Body of pancreas (tissue), 4 donors: ENCODE measurements around the gene DIPK1A. TPM values are rescaled to one million over a fixed set of nuclear protein-coding genes. Genes with fewer than 3 reads are reported as not detected.

Experiments
- ATAC-seq: fragments of 150-250 bp; one replicate; pipeline ENCODE4 v1.9.1; 2016
- DNase-seq, 4 donors: peaks; one replicate each; pipeline ENCODE4 v3.0.0-alpha.2; 2019
- H3K27ac ChIP-seq, 4 donors: fragments of 200-600 bp; sonication (generic); 1 replicate in 3 of 4; 2 replicates in 1 of 4; pipeline versions ENCODE4 v1.5.1 to v1.6.1; 2016 to 2019; ENCODE audit warnings: mild to moderate bottlenecking in 1 of 4, mixed read lengths in 1 of 4, moderate library complexity in 1 of 4
- H3K27me3 ChIP-seq, 2 donors: fragments of 200-600 bp; sonication (generic); one replicate each; pipeline ENCODE4 v1.6.0; 2016; ENCODE audit warnings: mild to moderate bottlenecking in 1 of 2
- H3K36me3 ChIP-seq, 2 donors: fragments of 200-600 bp; sonication (generic); replicated peaks in 1 of 2; 2 replicates each; pipeline ENCODE4 v1.5.1; 2016; ENCODE audit warnings: low read depth in 2 of 2; ENCODE audit not compliant: insufficient read depth in 1 of 2
- H3K4me1 ChIP-seq: fragments of 200-600 bp; sonication (generic); one replicate; pipeline ENCODE4 v1.6.0; 2016
- H3K4me3 ChIP-seq, 2 donors: fragments of 200-600 bp; sonication (generic); 1 replicate in 1 of 2; 2 replicates in 1 of 2; pipeline ENCODE4 v1.5.1; 2016 to 2019
- H3K9me3 ChIP-seq, 3 donors: fragments of 200-600 bp; sonication (generic); 1 replicate in 2 of 3; 2 replicates in 1 of 3; pipeline ENCODE4 v1.5.1; 2016
- POLR2A ChIP-seq, 3 donors: fragments of 450-650 bp; IDR thresholded peaks; one replicate each; pipeline ENCODE4 v1.6.1; 2016; ENCODE audit warnings: antibody characterized with exemption in 3 of 3, mild to moderate bottlenecking in 2 of 3
- WGBS, 2 donors: methylation state at CpG; one replicate each; pipeline ENCODE4 v1.1.5; 2017; 5-methylcytosine and 5-hydroxymethylcytosine counted together
- intact Hi-C: fragments of 100-400 bp; cut with DNase I; formaldehyde crosslinking; loops from one replicate; pipeline ENCODE4 v1.15.1; 2023
- total RNA-seq, 2 donors: library from RNA; depleted of rRNA; stranded (reverse); fragments of >200 nt; gene quantifications; one replicate each; pipeline ENCODE4 v1.1.0, GENCODE V29; 2016
- TF ChIP-seq, protein P1 (sequence below), 7 experiments: fragments of 450-650 bp in 4 of 7; fragments of 200-600 bp in 3 of 7; sonication (generic) in 3 of 7; IDR thresholded peaks; one replicate each; pipeline ENCODE4 v1.5.1; 2016 to 2019; ENCODE audit warnings: antibody characterized with exemption in 7 of 7

DIPK1A gene
- total RNA-seq, 2 donors from 2014 or later: 3.9 to 8.2 TPM

DNA sequence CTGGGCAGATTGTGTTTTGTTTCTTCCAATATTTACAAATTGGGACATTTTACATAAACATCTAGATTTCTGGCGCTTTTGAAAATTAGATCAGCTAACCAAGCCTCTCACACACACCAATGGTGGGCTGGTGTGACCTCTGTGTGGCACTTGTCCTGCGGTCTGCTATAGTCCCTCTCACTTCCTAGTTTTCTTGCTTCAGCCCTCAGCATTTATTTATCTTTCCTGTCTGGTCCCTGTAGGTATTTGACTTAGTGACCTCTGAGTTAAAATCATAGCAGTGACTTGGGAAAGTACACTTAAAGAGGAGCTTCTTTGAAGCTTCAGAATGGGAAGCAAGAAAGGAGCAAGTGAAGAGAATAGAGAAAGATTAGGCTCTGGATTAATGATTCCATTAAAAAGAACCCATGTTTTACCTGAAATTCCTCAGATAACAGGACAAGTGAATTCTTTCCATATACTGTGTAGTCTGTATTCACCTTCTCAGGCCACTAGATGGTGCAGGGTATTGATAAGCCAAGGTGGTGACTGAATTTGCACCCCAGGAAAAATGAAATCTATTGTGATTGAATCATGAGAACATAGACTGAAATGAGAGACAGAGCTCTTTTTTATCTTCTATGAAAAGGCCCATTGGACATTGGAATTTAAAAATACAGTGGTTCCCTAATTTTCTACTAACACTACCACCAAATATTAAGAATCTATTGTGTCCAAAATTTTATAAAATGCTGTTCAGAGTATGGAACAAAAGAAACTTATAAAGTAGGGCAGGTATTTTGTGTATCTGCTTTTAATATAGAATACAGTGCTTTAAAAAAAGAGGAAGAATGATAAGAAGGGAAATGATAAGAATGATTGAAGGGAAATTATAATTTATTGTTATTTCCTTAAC lies 7.1 kb upstream of the DIPK1A start:
- Histone ChIP-seq H3K27ac (no peak overlapping the region), H3K4me3 (no peak overlapping the region), H3K9me3 (no peaks in the 10 kb centered on the region), H3K4me1 (no peaks in the 10 kb centered on the region), H3K36me3 (no peaks in the 10 kb centered on the region), H3K27me3 (no peaks in the 10 kb centered on the region)
- TF ChIP-seq, protein P1, sequence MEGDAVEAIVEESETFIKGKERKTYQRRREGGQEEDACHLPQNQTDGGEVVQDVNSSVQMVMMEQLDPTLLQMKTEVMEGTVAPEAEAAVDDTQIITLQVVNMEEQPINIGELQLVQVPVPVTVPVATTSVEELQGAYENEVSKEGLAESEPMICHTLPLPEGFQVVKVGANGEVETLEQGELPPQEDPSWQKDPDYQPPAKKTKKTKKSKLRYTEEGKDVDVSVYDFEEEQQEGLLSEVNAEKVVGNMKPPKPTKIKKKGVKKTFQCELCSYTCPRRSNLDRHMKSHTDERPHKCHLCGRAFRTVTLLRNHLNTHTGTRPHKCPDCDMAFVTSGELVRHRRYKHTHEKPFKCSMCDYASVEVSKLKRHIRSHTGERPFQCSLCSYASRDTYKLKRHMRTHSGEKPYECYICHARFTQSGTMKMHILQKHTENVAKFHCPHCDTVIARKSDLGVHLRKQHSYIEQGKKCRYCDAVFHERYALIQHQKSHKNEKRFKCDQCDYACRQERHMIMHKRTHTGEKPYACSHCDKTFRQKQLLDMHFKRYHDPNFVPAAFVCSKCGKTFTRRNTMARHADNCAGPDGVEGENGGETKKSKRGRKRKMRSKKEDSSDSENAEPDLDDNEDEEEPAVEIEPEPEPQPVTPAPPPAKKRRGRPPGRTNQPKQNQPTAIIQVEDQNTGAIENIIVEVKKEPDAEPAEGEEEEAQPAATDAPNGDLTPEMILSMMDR (IDR thresholded peaks at IDR 0.05): peak in 6 of 7 experiments; percentile 35 to 62 (median 60)
- TF ChIP-seq POLR2A (IDR thresholded peaks at IDR 0.05): no peak
- 29 to 53% methylated on average over 2 of the region's 2 CpGs for WGBS, 2 donors
- DNase-seq (peak in 1 of 4 donors; percentile 7), ATAC-seq (peak; percentile 65)
- intact Hi-C loops: no loop called here

DNA sequence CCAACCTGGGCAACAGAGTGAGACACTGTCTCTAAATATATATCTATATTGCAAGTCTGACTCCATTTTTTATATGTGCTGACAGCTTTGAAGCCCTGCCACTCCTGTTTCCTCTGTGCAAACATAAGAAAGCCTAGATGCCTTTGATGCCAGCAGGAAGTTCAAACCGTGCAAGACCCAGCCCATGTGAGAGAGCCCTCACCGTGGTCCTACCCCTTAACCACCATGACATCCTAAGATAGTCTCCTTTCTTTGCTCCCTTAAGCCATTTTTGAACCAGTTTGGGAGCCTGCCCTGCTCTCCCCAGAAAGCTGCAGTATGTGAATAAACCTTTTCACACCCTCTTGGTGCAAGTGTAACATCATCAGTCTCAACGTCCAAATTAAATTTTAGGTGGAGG lies 3.7 kb upstream of the DIPK1A start:
- no peak overlapping the region for H3K27ac ChIP-seq

DNA sequence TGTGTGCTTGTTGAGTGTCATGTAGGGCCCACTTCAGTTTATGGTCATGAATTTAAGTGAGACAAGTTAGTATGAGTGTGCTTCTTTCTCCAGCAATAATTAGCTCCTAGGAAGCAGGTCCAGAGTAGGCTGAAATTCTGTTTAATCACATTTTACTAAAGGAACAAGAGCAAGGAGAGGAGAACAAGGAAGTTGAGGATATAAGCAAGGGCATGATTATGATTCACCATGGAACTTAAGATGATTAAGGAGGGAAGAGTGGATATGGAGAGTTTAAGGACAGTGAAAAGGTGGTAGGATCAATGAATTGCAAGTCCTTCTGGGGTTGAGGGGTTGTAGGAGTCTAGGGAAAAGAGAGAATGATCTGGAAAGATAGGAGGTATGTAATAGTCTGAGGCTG lies 3.1 kb upstream of the DIPK1A start:
- DNase-seq: no peak
- no peaks in the 10 kb centered on the region for H3K9me3 ChIP-seq
- H3K4me3 ChIP-seq: no peak overlapping the region
- H3K27ac ChIP-seq: no peak overlapping the region
- TF ChIP-seq, protein P1 (IDR thresholded peaks at IDR 0.05): no peak
- TF ChIP-seq POLR2A (IDR thresholded peaks at IDR 0.05): no peak
- no peaks in the 10 kb centered on the region for H3K27me3 ChIP-seq
- H3K4me1 ChIP-seq: peaks cover 9% of the 10 kb centered on the region
- intact Hi-C loops: no loop called here
- H3K36me3 ChIP-seq: no peaks in the 10 kb centered on the region
- ATAC-seq: no peak

More for the DNA sequence above, 3.7 kb upstream of the DIPK1A start:
- TF ChIP-seq POLR2A (IDR thresholded peaks at IDR 0.05): no peak
- TF ChIP-seq, protein P1 (IDR thresholded peaks at IDR 0.05): no peak
- no peaks in the 10 kb centered on the region for H3K9me3 ChIP-seq
- intact Hi-C loops: no loop called here
- ATAC-seq (no peak), DNase-seq (no peak)
- peaks cover 9% of the 10 kb centered on the region for H3K4me1 ChIP-seq
- no peak overlapping the region for H3K4me3 ChIP-seq
- H3K27me3 ChIP-seq: no peaks in the 10 kb centered on the region
- H3K36me3 ChIP-seq: no peaks in the 10 kb centered on the region
- WGBS, 2 donors: 40 to 59% methylated on average over 3 of the region's 3 CpGs

DNA sequence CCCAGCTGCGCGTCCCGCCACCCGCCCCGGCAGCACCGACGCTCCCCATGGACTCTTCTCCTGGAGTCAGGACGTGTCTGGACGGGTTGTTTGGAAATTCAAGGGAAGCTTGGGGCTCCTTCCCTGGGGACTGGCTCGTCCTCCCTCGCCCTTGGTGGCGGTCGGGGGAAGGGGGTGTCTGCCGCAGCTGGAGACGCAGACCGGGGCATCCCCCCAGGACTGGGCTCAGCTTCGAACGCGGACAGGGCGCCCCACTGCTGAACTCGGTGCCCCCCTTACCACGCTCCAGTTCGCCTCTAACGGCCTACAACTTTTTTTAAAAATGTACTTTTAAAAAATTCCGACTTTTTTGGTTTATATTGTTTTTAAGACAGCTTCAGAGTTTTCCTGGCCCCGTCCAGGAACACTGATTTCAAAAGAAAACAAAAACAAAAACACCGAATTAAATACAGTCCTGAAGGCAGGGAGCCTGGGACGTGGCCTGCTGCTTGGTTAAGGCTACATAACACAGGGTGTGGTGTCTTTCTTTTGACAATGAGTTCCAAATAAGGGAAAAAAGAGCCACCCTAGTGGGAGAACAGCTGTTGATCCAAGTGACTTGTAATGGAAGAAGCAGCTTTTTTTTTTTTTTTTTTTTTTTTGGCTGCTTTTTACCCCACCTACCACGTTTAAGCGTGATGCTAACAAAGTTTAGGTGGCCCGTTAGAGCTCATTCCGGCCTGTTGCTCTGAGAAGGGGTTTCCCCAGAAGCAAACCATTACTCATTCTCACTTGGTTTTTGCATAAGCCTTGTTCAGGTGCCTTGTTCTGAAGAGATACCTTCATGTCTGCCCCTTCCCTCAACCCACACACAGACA lies 862 bp upstream of the DIPK1A start:
- ATAC-seq (peak; percentile 36), DNase-seq (peak in 3 of 4 donors; percentile 9 to 32 (median 18))
- peak overlapping the region; percentile 84 to 92 (median 90) for H3K27ac ChIP-seq
- H3K36me3 ChIP-seq: no peaks in the 10 kb centered on the region
- WGBS, 2 donors: 7 to 8% methylated on average over 23 to 32 of the region's 32 CpGs
- peaks cover 9% of the 10 kb centered on the region for H3K4me1 ChIP-seq
- H3K27me3 ChIP-seq: no peaks in the 10 kb centered on the region
- intact Hi-C loops: no loop called here
- no peaks in the 10 kb centered on the region for H3K9me3 ChIP-seq
- no peak for TF ChIP-seq POLR2A (IDR thresholded peaks at IDR 0.05)
- TF ChIP-seq, protein P1 (IDR thresholded peaks at IDR 0.05): no peak
- peak overlapping the region; percentile 61 to 78 for H3K4me3 ChIP-seq
